CD4-positive, alpha-beta T cell (primary cell): ENCODE results near the gene KIDINS220. TPM values are rescaled to one million over a fixed set of nuclear protein-coding genes. Genes with fewer than 3 reads are reported as not detected.

Experiments used
- ATAC-seq: fragments of 200-7000 bp; cut with Tn5 transposase; one replicate; pipeline ENCODE4 v1.10.0; 2022; ENCODE audit warnings: mild to moderate bottlenecking; ENCODE audit not compliant: poor library complexity
- CTCF ChIA-PET: fragments of 350-600 bp; sonication (Branson Sonifier 250); formaldehyde crosslinking; loops from one replicate; lab custom pipeline; 2021; ENCODE audit warnings: antibody characterized with exemption, inconsistent platforms; lab: Charles Lee
- POLR2A ChIA-PET: fragments of 350-600 bp; sonication (Branson Sonifier 250); formaldehyde crosslinking; loops from one replicate; lab custom pipeline; 2021; ENCODE audit warnings: antibody characterized with exemption, inconsistent platforms; lab: Charles Lee
- DNase-seq, 14 experiments: peaks; one replicate each; pipeline ENCODE4 v3.0.0-alpha.2; 2013 to 2020; ENCODE audit warnings: mixed read lengths in 2 of 14
- H3K27ac ChIP-seq, 2 donors: one replicate each; pipeline versions ENCODE4 v1.5.1 to v1.7.0; 2013; ENCODE audit warnings: low read length in 2 of 2, low read depth in 1 of 2, mild to moderate bottlenecking in 1 of 2
- H3K27me3 ChIP-seq, 2 experiments: 1 replicate in 1 of 2; 2 replicates in 1 of 2; pipeline versions ENCODE4 v1.6.1 to v1.7.0; 2013; ENCODE audit warnings: low read length in 2 of 2, control low read depth in 1 of 2, mild to moderate bottlenecking in 1 of 2, moderate library complexity in 1 of 2; ENCODE audit not compliant: insufficient read depth in 2 of 2, control insufficient read depth in 1 of 2
- H3K36me3 ChIP-seq: one replicate; pipeline ENCODE4 v1.6.1; 2013; ENCODE audit warnings: low read length, control low read depth; ENCODE audit not compliant: insufficient read depth
- H3K4me1 ChIP-seq: one replicate; pipeline ENCODE4 v1.6.1; 2013; ENCODE audit warnings: low read length, control low read depth; ENCODE audit not compliant: insufficient read depth
- H3K4me3 ChIP-seq: one replicate; pipeline ENCODE4 v1.5.1; 2013; ENCODE audit warnings: mild to moderate bottlenecking, low read length, moderate library complexity
- H3K9me3 ChIP-seq, 2 experiments: 1 replicate in 1 of 2; 2 replicates in 1 of 2; pipeline versions ENCODE4 v1.6.1 to v1.7.0; 2013; ENCODE audit warnings: low read length in 2 of 2, mild to moderate bottlenecking in 2 of 2, control low read depth in 1 of 2, moderate library complexity in 1 of 2; ENCODE audit not compliant: control insufficient read depth in 1 of 2, insufficient read depth in 1 of 2
- H3K27ac Mint-ChIP-seq: one replicate; pipeline ENCODE4 v1.8.0; 2020; ENCODE audit warnings: mixed read lengths
- H3K27me3 Mint-ChIP-seq: one replicate; pipeline ENCODE4 v1.8.0; 2021; ENCODE audit warnings: mixed read lengths
- H3K36me3 Mint-ChIP-seq: one replicate; pipeline ENCODE4 v1.8.0; 2021; ENCODE audit warnings: low read depth, mixed read lengths
- H3K4me1 Mint-ChIP-seq: one replicate; pipeline ENCODE4 v1.8.0; 2021; ENCODE audit warnings: low read depth, mixed read lengths
- H3K4me3 Mint-ChIP-seq: one replicate; pipeline ENCODE4 v1.8.0; 2020; ENCODE audit warnings: mild to moderate bottlenecking, mixed read lengths
- H3K9me3 Mint-ChIP-seq: one replicate; pipeline ENCODE4 v1.8.0; 2020; ENCODE audit warnings: mixed read lengths
- intact Hi-C, 2 experiments: fragments of 100-400 bp; cut with DNase I in 1 of 2; cut with micrococcal nuclease in 1 of 2; formaldehyde crosslinking; loops; one replicate each; pipeline versions ENCODE4 v1.15.1 to v1.9.0; 2023 to 2025; cut with DNase I, micrococcal nuclease
- total RNA-seq, 174 experiments: library from RNA in 2 of 174; stranded (reverse) in 2 of 174; gene quantifications; one replicate each; pipeline ENCODE4 v1.2.3 and lab custom pipeline; 2021 to 2026
- TF ChIP-seq, protein P1 (sequence below): fragments of 200-600 bp; IDR thresholded peaks from one replicate; pipeline ENCODE4 v1.8.0; 2022; ENCODE audit warnings: antibody characterized with exemption, mild to moderate bottlenecking

The KIDINS220 gene
- total RNA-seq, 2 experiments from 2014 or later, result 29.3 to 31.4 TPM

GRCh38 chr2:8837795-8838140, 355 bp upstream of the KIDINS220 start:
- peaks cover 40% of the 10 kb centered on the region for H3K4me1 ChIP-seq
- Mint-ChIP-seq H3K27me3 (no peaks in the 10 kb centered on the region), H3K9me3 (no peaks in the 10 kb centered on the region), H3K4me1 (peaks cover 44% of the 10 kb centered on the region), H3K27ac (peak overlapping the region; percentile 84), H3K36me3 (peaks cover 4% of the 10 kb centered on the region), H3K4me3 (peak overlapping the region; percentile 100)
- H3K4me3 ChIP-seq, result peak overlapping the region; percentile 89
- no peaks in the 10 kb centered on the region for H3K27me3 ChIP-seq
- POLR2A ChIA-PET, result no interaction called here
- no peak overlapping the region for H3K27ac ChIP-seq
- no peaks in the 10 kb centered on the region for H3K9me3 ChIP-seq
- intact Hi-C loops, result loop anchor here (2.0 to 10.0 kb wide), 6 partner anchors 155 to 1975 kb away; partner anchors contain the start of genes CPSF3 (in 2 of the 2), ITGB1BP1 (in 2 of the 2), HPCAL1 (in 1 of the 2) and ID2 (in 1 of the 2)
- DNase-seq (no peak), ATAC-seq (no peak)
- no peaks in the 10 kb centered on the region for H3K36me3 ChIP-seq
- TF ChIP-seq, protein P1, sequence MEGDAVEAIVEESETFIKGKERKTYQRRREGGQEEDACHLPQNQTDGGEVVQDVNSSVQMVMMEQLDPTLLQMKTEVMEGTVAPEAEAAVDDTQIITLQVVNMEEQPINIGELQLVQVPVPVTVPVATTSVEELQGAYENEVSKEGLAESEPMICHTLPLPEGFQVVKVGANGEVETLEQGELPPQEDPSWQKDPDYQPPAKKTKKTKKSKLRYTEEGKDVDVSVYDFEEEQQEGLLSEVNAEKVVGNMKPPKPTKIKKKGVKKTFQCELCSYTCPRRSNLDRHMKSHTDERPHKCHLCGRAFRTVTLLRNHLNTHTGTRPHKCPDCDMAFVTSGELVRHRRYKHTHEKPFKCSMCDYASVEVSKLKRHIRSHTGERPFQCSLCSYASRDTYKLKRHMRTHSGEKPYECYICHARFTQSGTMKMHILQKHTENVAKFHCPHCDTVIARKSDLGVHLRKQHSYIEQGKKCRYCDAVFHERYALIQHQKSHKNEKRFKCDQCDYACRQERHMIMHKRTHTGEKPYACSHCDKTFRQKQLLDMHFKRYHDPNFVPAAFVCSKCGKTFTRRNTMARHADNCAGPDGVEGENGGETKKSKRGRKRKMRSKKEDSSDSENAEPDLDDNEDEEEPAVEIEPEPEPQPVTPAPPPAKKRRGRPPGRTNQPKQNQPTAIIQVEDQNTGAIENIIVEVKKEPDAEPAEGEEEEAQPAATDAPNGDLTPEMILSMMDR, result no peak
- CTCF ChIA-PET, result no interaction called here

DNA sequence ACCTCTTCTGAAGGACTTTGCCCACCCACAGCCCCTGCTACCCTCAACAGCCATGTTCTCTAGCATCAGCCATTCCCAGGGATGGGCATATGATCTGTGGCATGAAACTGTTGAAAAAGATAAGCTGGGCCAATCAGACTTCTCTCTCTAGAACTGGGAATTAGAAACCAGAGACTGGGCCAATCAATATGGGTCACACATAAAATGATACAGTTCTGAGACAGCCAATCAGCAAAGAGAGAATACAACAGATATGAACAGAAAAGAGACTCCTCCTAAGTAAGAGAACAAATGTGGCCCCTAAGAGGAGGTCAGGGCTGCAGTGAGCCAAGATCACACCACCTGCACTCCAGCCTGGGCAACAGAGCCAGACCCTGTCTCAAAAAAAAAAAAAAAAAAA, 2.1 kb downstream of the KIDINS220 start:
- Histone ChIP-seq H3K9me3 (no peaks in the 10 kb centered on the region), H3K4me3 (no peak overlapping the region), H3K36me3 (no peaks in the 10 kb centered on the region), H3K4me1 (peaks cover 48% of the 10 kb centered on the region), H3K27me3 (no peaks in the 10 kb centered on the region), H3K27ac (no peak overlapping the region)
- ChIA-PET POLR2A (no interaction called here), CTCF (no interaction called here)
- ATAC-seq (no peak), DNase-seq (no peak)
- Mint-ChIP-seq H3K4me1 (peaks cover 68% of the 10 kb centered on the region), H3K4me3 (peak overlapping the region; percentile 100), H3K27ac (no peak overlapping the region), H3K9me3 (no peaks in the 10 kb centered on the region), H3K27me3 (no peaks in the 10 kb centered on the region), H3K36me3 (peaks cover 4% of the 10 kb centered on the region)
- intact Hi-C loops, result loop anchor here (5.0 to 10.0 kb wide), 5 partner anchors 153 to 1977 kb away; partner anchors contain the start of genes CPSF3 (in 2 of the 2), ITGB1BP1 (in 2 of the 2), HPCAL1 (in 1 of the 2) and ID2 (in 1 of the 2)
- TF ChIP-seq, protein P1, result no peak

DNA sequence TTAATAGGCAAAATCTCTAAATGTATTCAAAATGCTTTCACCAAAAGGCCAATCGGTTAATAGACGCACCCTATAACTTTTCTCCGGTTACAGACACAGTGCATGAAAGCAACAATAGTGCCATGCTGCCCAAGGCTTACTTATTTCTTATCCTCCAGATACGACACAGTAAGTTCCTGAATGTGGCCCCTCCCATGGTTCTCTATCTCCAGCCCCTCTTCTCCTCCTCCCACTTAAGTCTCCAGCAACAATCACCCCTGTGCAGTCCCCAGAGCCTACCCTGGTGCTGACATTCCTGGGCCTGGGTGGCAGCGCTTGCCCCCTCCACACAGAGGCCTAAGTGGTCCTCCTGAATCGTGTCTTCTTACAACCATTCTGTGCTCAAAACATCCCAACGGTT, 3.6 kb downstream of the KIDINS220 start:
- no peaks in the 10 kb centered on the region for H3K36me3 ChIP-seq
- ChIA-PET POLR2A (no interaction called here), CTCF (interaction anchor here (0.6 kb wide), 1 partner anchor 148 kb away, joined by 3 read pairs; no protein-coding TSS in a partner anchor)
- intact Hi-C loops, result loop anchor here in 1 of 2 experiments (10.0 kb wide), 1 partner anchor 1471 kb away; the partner anchor contains the start of gene HPCAL1
- DNase-seq (no peak), ATAC-seq (no peak)
- no peak overlapping the region for H3K27ac Mint-ChIP-seq
- no peak overlapping the region for H3K4me3 ChIP-seq
- H3K27me3 ChIP-seq, result no peaks in the 10 kb centered on the region
- H3K36me3 Mint-ChIP-seq, result peaks cover 4% of the 10 kb centered on the region
- peaks cover 48% of the 10 kb centered on the region for H3K4me1 ChIP-seq
- peaks cover 79% of the 10 kb centered on the region for H3K4me1 Mint-ChIP-seq
- no peaks in the 10 kb centered on the region for H3K9me3 Mint-ChIP-seq
- TF ChIP-seq, protein P1, result no peak
- H3K4me3 Mint-ChIP-seq, result peak overlapping the region; percentile 35
- no peaks in the 10 kb centered on the region for H3K9me3 ChIP-seq
- H3K27me3 Mint-ChIP-seq, result no peaks in the 10 kb centered on the region
- H3K27ac ChIP-seq, result no peak overlapping the region
